Measurements from ENCODE around the gene DRG2. TPM values are rescaled to one million over a fixed set of nuclear protein-coding genes. Genes with fewer than 3 reads are reported as not detected.

DRG2 gene
- total RNA-seq, 1 donor from 2014 or later = 67.5 TPM

DNA sequence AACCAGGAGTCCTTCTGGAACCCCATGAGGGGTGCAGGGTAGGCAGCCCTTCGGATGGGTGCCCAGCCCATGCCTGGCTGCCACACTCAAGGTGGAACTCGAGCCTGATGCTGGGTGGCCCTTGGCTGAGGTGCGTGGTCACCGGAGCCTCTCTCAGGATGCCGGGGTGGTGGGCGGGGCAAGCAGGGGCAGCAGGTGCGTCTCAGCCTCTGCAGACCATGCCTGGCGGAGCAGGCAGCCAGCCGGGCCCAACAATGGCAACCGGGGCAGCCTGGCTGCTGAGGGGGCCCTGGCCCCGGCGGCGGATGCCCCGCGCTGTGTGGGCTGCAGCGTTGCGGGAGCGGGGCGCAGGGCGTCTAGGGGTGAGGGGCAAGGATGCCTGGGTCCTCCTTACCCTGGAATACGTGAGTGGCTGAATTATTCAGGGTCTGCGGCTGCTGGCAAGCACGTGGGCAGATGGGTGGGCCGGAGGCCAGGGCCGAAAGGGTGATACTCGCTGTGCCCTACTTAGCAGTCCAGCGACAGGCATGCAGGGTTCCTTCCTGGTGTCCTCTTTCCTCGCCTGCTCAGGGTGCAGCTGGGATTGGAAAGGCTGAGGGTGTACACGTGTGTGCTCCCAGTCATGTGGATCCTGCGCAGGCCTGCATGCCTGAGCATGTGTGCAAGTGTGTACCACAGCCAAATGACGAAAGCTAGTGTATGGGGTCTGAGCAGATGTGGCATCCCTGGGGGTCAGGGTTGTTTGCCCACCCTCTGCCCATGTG lies 35.4 kb downstream of the DRG2 start:
- no peaks in the 10 kb centered on the region for H3K4me1 Mint-ChIP-seq (ENCODE audit: low read depth)

DNA sequence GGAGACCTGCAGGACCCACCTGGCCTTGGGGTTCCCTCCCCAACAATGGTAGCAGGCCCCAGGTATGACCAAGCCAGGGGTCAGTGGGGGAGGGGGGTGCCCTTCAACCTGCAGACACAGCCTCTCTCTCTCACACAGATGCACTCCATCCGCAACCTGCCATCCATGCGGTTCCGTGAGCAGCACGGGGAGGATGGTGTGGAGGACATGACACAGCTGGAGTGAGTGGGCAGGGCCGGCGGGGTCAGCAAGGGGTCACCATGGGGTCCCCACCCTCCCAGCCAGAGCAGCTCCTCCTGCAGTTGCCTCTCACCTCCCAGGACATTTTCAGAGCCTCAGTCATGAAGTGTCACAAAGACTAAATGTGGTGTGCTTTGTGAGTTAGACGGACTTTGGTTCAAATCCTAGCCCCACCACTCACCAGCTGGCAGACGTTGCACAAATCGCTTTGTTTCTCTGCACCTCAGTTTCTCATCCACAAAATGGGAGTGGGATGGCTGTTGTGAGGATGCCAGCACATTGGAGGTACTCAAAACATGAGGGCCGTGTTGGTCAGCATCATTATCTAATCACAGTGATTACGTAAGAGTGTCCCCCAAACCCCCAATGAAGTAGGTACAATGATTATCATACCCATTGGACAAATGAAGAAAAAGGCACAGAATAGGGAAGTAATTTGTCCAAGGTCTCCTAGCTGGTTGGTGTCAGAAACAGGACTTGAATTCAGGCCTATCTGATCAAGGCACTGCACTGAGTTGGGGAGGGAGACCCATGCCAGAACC lies 36.8 kb downstream of the DRG2 start:
- Mint-ChIP-seq H3K4me3 (no peak overlapping the region), H3K4me1 (ENCODE audit: low read depth) (no peaks in the 10 kb centered on the region), H3K27me3 (ENCODE audit: insufficient read depth) (no peaks in the 10 kb centered on the region), H3K9me3 (peaks cover 5% of the 10 kb centered on the region), H3K36me3 (ENCODE audit: low read depth) (no peaks in the 10 kb centered on the region), H3K27ac (no peak overlapping the region)
- DNase-seq (ENCODE audit: low spot score) = no peak
- intact Hi-C loops (cut with micrococcal nuclease) = no loop called here

More for the DNA sequence above, 35.4 kb downstream of the DRG2 start:
- Mint-ChIP-seq H3K27ac (no peak overlapping the region), H3K27me3 (ENCODE audit: insufficient read depth) (no peaks in the 10 kb centered on the region), H3K4me3 (no peak overlapping the region), H3K9me3 (peaks cover 6% of the 10 kb centered on the region), H3K36me3 (ENCODE audit: low read depth) (no peaks in the 10 kb centered on the region)
- intact Hi-C loops (cut with micrococcal nuclease) = no loop called here
- no peak for DNase-seq (ENCODE audit: low spot score)

DNA sequence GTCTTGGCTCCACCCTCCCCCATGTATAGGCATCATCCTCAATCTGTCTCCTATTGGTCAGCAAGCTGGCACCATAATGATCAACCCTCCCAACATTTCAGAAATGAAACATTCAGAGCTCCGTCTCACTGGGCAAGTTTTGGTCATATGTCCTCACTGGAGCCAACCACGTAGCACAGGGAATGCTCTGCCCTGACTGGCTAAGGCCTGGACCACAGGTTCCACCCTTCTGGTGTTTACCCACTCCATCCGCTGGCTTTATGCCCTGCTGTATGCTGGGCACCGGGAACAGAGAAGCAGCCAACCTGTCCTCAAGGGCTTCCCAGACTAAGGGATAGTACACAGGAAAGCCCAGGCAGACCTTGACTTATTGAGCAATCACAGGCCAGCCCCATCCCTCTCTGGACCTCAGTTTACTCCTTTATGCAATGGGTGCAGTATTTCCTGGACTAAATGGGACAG lies 41.3 kb downstream of the DRG2 start:
- no peaks in the 10 kb centered on the region for H3K36me3 Mint-ChIP-seq (ENCODE audit: low read depth)

DNA sequence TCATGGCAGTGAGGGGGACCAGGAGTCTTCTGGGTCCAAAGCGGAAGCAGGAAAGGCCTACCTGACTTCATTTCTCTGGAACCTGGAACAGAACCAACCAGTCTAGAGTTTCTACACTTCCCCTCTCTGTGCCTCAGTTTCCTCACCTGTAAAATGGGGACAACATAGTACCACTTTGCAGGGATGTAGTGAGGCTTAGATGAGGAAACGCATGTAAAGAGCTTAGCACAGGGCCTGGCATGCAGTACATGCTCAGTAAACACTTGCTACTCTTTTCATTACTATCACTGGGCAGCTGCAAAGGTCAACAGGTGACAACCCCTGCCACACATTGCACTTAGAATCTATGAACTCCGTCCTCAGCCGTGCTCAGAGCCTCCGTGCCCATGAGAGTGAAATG lies 45.0 kb downstream of the DRG2 start:
- peaks cover 2% of the 10 kb centered on the region for H3K27me3 Mint-ChIP-seq (ENCODE audit: insufficient read depth)
- no peaks in the 10 kb centered on the region for H3K36me3 Mint-ChIP-seq (ENCODE audit: low read depth)
- H3K9me3 Mint-ChIP-seq = no peaks in the 10 kb centered on the region
- no peak for DNase-seq (ENCODE audit: low spot score)
- no peak overlapping the region for H3K27ac Mint-ChIP-seq
- H3K4me3 Mint-ChIP-seq = no peak overlapping the region
- no peaks in the 10 kb centered on the region for H3K4me1 Mint-ChIP-seq (ENCODE audit: low read depth)
- intact Hi-C loops (cut with micrococcal nuclease) = no loop called here

More for the DNA sequence above, 41.3 kb downstream of the DRG2 start:
- Mint-ChIP-seq H3K4me1 (ENCODE audit: low read depth) (no peaks in the 10 kb centered on the region), H3K4me3 (no peak overlapping the region), H3K27me3 (ENCODE audit: insufficient read depth) (peaks cover 2% of the 10 kb centered on the region), H3K27ac (no peak overlapping the region), H3K9me3 (no peaks in the 10 kb centered on the region)
- no peak for DNase-seq (ENCODE audit: low spot score)
- intact Hi-C loops (cut with micrococcal nuclease) = no loop called here

DNA sequence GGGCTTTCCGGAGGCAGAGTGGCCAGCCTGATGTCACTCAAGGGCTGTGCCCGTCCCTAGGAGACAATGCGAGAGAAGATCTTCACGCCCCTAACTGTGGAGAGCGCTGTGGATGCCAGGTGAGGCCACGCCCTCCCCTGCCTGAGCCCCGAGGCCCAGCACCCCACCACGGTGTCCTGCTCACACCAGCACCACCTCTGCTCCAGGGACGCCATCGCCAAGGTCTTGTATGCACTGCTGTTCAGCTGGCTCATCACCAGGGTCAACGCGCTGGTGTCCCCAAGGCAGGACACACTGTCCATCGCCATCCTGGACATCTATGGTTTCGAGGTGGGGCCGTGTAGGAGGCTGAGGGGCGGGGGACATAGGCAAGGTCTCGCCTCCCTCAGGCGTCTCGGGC lies 48.6 kb downstream of the DRG2 start:
- Mint-ChIP-seq H3K27ac (no peak overlapping the region), H3K36me3 (ENCODE audit: low read depth) (no peaks in the 10 kb centered on the region), H3K27me3 (ENCODE audit: insufficient read depth) (no peaks in the 10 kb centered on the region), H3K4me1 (ENCODE audit: low read depth) (peaks cover 4% of the 10 kb centered on the region), H3K9me3 (no peaks in the 10 kb centered on the region), H3K4me3 (no peak overlapping the region)
- intact Hi-C loops (cut with micrococcal nuclease) = no loop called here
- no peak for DNase-seq (ENCODE audit: low spot score)

DNA sequence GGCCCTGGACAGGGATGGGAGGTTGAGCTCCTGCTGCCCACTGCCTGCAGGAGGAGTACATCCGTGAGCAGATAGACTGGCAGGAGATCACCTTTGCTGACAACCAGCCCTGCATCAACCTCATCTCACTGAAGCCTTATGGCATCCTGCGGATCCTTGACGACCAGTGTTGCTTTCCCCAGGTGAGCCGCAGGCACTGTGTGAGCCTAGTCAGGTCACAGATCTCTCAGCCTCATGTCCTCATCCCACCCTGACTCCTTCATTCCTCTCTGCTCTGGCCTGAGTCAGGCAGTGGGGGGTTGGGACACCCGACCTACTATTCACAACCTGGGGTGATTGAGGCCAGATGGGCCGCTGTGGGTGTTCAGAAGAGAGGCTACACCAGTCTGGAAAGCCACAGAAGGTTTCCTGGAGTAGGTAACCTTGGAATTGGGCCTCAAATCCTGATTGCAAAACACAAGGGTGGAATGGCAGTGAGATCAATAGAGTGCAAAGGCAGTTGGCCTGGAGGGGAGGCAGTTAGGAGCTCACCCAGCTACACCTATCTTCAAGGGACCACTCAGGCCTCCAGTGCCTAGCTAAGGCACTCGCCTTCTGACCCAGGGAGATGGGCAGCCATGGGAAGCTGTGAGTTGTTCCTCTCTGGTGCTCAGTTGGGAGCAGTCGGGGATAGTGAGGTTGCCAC lies 50.5 kb downstream of the DRG2 start:
- no peak for DNase-seq (ENCODE audit: low spot score)
- Mint-ChIP-seq H3K9me3 (no peaks in the 10 kb centered on the region), H3K36me3 (ENCODE audit: low read depth) (no peaks in the 10 kb centered on the region), H3K27ac (no peak overlapping the region), H3K4me1 (ENCODE audit: low read depth) (peaks cover 5% of the 10 kb centered on the region), H3K27me3 (ENCODE audit: insufficient read depth) (peaks cover 2% of the 10 kb centered on the region), H3K4me3 (no peak overlapping the region)
- intact Hi-C loops (cut with micrococcal nuclease) = no loop called here

DNA sequence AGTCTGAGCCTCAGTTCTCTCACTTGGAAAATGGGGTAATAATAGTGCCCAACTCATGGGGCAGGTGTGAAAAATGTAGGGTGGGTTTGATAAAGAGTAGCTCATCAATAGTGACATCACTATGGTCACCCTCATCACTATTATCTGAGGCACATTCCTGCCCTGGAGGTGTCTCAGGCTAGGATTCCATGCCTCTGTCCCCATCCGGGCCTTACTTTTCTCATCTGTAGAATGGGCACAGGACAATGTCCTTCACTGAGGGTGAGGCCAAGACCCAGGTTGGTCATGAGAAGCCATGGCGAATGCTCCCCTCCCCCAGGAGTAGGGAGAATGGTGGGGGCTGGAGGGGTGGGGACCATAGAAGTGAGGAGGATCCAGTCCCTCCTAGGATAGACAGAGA lies 51.3 kb downstream of the DRG2 start:
- intact Hi-C loops (cut with micrococcal nuclease) = no loop called here
- peaks cover 4% of the 10 kb centered on the region for H3K27me3 Mint-ChIP-seq (ENCODE audit: insufficient read depth)
- H3K27ac Mint-ChIP-seq = no peak overlapping the region
- DNase-seq (ENCODE audit: low spot score) = no peak
- H3K36me3 Mint-ChIP-seq (ENCODE audit: low read depth) = no peaks in the 10 kb centered on the region
- no peak overlapping the region for H3K4me3 Mint-ChIP-seq
- peaks cover 5% of the 10 kb centered on the region for H3K4me1 Mint-ChIP-seq (ENCODE audit: low read depth)
- no peaks in the 10 kb centered on the region for H3K9me3 Mint-ChIP-seq

DNA sequence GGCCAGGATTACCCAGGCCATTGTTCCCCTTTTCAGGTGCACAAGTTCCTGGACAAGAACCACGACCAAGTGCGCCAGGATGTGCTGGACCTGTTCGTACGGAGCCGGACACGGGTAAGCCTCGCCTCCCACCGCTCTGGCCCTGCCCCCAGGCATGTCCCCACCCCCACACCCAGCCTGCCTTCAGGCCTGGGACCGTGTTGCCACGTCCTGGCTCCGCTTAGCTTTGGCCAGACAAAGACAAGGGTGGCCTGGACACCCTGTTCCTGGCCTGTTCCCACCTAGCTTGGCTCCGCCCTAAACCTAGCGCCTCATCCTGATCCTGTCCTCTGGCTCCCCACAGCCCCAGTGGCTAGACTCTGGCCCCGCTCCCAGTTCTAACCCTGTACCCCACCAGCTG lies 51.8 kb downstream of the DRG2 start:
- no peak overlapping the region for H3K4me3 Mint-ChIP-seq
- no peaks in the 10 kb centered on the region for H3K9me3 Mint-ChIP-seq
- H3K4me1 Mint-ChIP-seq (ENCODE audit: low read depth) = peaks cover 5% of the 10 kb centered on the region
- no peaks in the 10 kb centered on the region for H3K36me3 Mint-ChIP-seq (ENCODE audit: low read depth)
- peaks cover 4% of the 10 kb centered on the region for H3K27me3 Mint-ChIP-seq (ENCODE audit: insufficient read depth)
- H3K27ac Mint-ChIP-seq = no peak overlapping the region
- intact Hi-C loops (cut with micrococcal nuclease) = no loop called here
- DNase-seq (ENCODE audit: low spot score) = no peak

DNA sequence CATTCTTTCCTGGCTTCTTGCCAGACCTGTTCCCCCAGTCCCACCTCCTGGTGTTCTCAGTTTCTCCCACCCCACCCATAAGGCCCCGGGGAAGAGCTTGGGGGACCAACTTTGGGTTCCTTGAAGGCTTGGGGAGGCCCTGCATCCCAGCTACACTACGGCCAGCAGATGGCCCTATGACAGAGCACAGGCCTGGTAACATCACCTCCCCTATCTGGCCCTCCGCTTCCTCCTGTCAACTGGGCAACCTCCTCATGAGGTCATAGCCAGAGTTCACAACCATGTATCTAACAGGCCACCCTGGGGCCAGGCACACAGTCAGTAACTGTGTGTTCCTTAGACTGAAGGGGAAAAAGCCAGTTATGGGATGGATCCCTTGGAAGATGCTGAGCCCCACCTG lies 52.2 kb downstream of the DRG2 start:
- intact Hi-C loops (cut with micrococcal nuclease) = loop anchor here (2.0 kb wide), 1 partner anchor 85 kb away; the partner anchor contains the start of gene LLGL1
- H3K4me3 Mint-ChIP-seq = no peak overlapping the region
- DNase-seq (ENCODE audit: low spot score) = no peak
- peaks cover 4% of the 10 kb centered on the region for H3K27me3 Mint-ChIP-seq (ENCODE audit: insufficient read depth)
- no peaks in the 10 kb centered on the region for H3K36me3 Mint-ChIP-seq (ENCODE audit: low read depth)
- peaks cover 5% of the 10 kb centered on the region for H3K4me1 Mint-ChIP-seq (ENCODE audit: low read depth)
- no peak overlapping the region for H3K27ac Mint-ChIP-seq
- H3K9me3 Mint-ChIP-seq = no peaks in the 10 kb centered on the region

DNA sequence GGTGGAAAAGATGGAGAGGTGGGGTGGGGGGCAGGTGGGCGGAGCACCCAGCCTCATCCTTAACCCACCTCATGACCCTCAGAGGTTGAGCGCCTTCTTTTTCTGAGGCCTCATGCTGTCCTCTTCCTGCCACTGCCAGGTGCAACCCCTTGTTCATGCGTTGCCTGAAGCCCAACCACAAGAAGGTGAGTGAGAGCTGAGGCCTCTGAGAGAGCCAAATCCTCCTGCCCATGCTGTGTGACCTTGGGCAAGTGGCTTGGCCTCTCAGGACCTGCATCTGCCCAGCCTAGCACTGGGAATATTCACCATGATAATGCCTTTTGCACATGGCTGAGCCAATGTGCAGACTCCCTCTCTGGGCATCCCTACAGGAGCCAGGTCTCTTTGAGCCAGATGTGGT lies 52.9 kb downstream of the DRG2 start:
- intact Hi-C loops (cut with micrococcal nuclease) = loop anchor here (1.0 to 2.0 kb wide), 4 partner anchors 18 to 84 kb away; partner anchors contain the start of gene LLGL1
- H3K4me3 Mint-ChIP-seq = no peak overlapping the region
- DNase-seq (ENCODE audit: low spot score) = no peak
- H3K27ac Mint-ChIP-seq = no peak overlapping the region
- H3K9me3 Mint-ChIP-seq = no peaks in the 10 kb centered on the region
- peaks cover 4% of the 10 kb centered on the region for H3K27me3 Mint-ChIP-seq (ENCODE audit: insufficient read depth)
- H3K36me3 Mint-ChIP-seq (ENCODE audit: low read depth) = no peaks in the 10 kb centered on the region
- peaks cover 5% of the 10 kb centered on the region for H3K4me1 Mint-ChIP-seq (ENCODE audit: low read depth)

DNA sequence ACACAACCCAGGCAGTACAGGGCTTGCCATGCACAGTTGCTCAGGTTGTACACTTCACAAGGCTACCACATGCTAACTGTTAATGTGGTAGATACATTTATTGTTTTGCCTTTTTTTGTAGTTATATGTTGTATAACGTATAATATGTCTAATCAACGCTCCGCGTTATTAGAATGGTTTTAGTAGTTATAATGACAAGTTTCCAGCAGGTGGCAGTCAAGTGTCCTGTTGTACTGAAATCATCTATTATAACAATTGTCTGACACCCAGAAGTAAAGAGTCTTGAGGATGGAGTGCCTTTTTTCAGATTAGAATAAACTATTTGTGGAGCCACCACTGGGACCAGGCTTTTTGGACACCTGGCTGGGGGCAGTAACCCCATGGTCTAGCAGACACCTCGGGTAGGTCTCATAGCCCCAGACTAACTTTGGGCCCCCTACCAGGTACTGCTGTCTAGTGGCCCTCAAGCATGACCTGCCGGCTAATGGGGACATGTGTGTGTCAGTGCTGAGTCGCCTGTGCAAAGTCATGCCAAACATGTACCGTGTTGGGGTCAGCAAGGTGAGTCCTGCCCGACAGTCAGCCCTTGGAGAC lies 53.6 kb downstream of the DRG2 start:
- Mint-ChIP-seq H3K27me3 (ENCODE audit: insufficient read depth) (peaks cover 4% of the 10 kb centered on the region), H3K36me3 (ENCODE audit: low read depth) (no peaks in the 10 kb centered on the region), H3K9me3 (no peaks in the 10 kb centered on the region), H3K4me3 (no peak overlapping the region), H3K4me1 (ENCODE audit: low read depth) (peaks cover 5% of the 10 kb centered on the region), H3K27ac (no peak overlapping the region)
- peak; percentile 11 for DNase-seq (ENCODE audit: low spot score)
- intact Hi-C loops (cut with micrococcal nuclease) = loop anchor here (1.0 to 2.0 kb wide), 4 partner anchors 17 to 83 kb away; partner anchors contain the start of gene LLGL1

DNA sequence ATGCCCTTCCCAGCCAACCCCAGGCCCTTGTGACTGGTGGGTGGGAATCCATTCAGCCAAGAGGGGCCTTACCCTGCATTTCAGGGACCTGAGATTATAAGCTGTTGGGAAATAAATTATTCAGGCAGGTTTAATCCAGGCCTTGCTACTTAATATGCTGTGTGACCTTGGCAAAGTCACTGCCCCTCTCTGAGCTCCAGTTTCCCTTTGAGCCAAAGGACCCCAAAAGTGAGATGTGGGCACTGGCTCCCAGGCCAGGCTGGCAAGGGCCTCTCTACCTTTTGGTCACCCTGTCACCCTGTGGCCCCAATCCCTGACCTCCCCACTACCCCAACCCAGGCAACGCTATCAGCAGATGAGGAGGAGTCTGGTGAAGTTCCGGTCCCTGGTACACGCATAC lies 54.7 kb downstream of the DRG2 start:
- Mint-ChIP-seq H3K27ac (no peak overlapping the region), H3K36me3 (ENCODE audit: low read depth) (no peaks in the 10 kb centered on the region), H3K4me1 (ENCODE audit: low read depth) (peaks cover 5% of the 10 kb centered on the region), H3K27me3 (ENCODE audit: insufficient read depth) (peaks cover 4% of the 10 kb centered on the region), H3K9me3 (no peaks in the 10 kb centered on the region), H3K4me3 (no peak overlapping the region)
- DNase-seq (ENCODE audit: low spot score) = no peak
- intact Hi-C loops (cut with micrococcal nuclease) = no loop called here

Data from activated T-helper 1 cell treated with anti-CD3 and anti-CD28 coated beads, Interleukin-12 subunit alpha, Interleukin-12 subunit beta, Interleukin-2, Interleukin-4 antibody, amounts not matched to agents 30 ng/mL and 10 ng/mL and 1 ng/mL, durations not matched to agents 14 hours and 24 hours and 36 hours (primary cell).